ENCODE measurements around the gene ERN1.
"Not testable (repeated sequence)": the region's sequence is repeated elsewhere in the genome, so short reads cannot be mapped to it uniquely, and the experiment has no call there.

The ERN1 gene

GRCh38 chr17:64020056-64020766 lies 109.7 kb downstream of the ERN1 start, which contains the start of gene ICAM2:
Gene ICAM2 (minus strand): TSS chr17:64020633. CDS start chr17:64006691, 13,942 bp downstream.
- peak within 1 kb of the TSS; percentile 75 to 87 for H3K4me3 ChIP-seq (ENCODE audit: low read length in 2 of 2)
- peaks cover 8 to 14% of the 10 kb centered on the region in 2 donors for H3K4me1 ChIP-seq (ENCODE audit: control insufficient read depth in 2 of 2, insufficient read depth in 2 of 2, low read length in 2 of 2)
- H3K9ac ChIP-seq (ENCODE audit: low read depth in 1 of 2, low read length in 2 of 2): peak within 1 kb of the TSS; percentile 58 to 86
- H3K27ac ChIP-seq (ENCODE audit: low read depth in 2 of 2, low read length in 2 of 2): peak within 1 kb of the TSS; percentile 72 to 86
- H3K9me3 ChIP-seq (ENCODE audit: control insufficient read depth in 2 of 2, low read length in 2 of 2): no peaks in the 10 kb centered on the region
- no peaks in the 10 kb centered on the region for H3K27me3 ChIP-seq (ENCODE audit: control insufficient read depth in 2 of 2, insufficient read depth in 2 of 2, low read length in 2 of 2)
- no peaks in the 10 kb centered on the region for H3K36me3 ChIP-seq (ENCODE audit: control insufficient read depth in 2 of 2, insufficient read depth in 2 of 2, low read length in 2 of 2)

- not testable (repeated sequence) for H3K36me3 ChIP-seq (ENCODE audit: control insufficient read depth in 2 of 2, insufficient read depth in 2 of 2, low read length in 2 of 2); H3K9me3 ChIP-seq (ENCODE audit: control insufficient read depth in 2 of 2, low read length in 2 of 2); H3K27me3 ChIP-seq (ENCODE audit: control insufficient read depth in 2 of 2, insufficient read depth in 2 of 2, low read length in 2 of 2)
- Histone ChIP-seq H3K9ac (ENCODE audit: low read depth in 1 of 2, low read length in 2 of 2) (peak overlapping the region; percentile 58 to 86), H3K27ac (ENCODE audit: low read depth in 2 of 2, low read length in 2 of 2) (peak overlapping the region in 1 of 2 donors; percentile 86), H3K4me3 (ENCODE audit: low read length in 2 of 2) (peak overlapping the region in 1 of 2 donors; percentile 87), H3K4me1 (ENCODE audit: control insufficient read depth in 2 of 2, insufficient read depth in 2 of 2, low read length in 2 of 2) (peaks cover 8 to 14% of the 10 kb centered on the region in 2 donors)
Observed at GRCh38 chr17:64019551-64019961, 110.4 kb downstream of the ERN1 start.

GRCh38 chr17:64017381-64017980 lies 112.5 kb downstream of the ERN1 start:
- Histone ChIP-seq H3K9ac (ENCODE audit: low read depth in 1 of 2, low read length in 2 of 2) (no peak overlapping the region), H3K36me3 (ENCODE audit: control insufficient read depth in 2 of 2, insufficient read depth in 2 of 2, low read length in 2 of 2) (no peaks in the 10 kb centered on the region), H3K9me3 (ENCODE audit: control insufficient read depth in 2 of 2, low read length in 2 of 2) (no peaks in the 10 kb centered on the region), H3K27ac (ENCODE audit: low read depth in 2 of 2, low read length in 2 of 2) (no peak overlapping the region), H3K27me3 (ENCODE audit: control insufficient read depth in 2 of 2, insufficient read depth in 2 of 2, low read length in 2 of 2) (no peaks in the 10 kb centered on the region), H3K4me1 (ENCODE audit: control insufficient read depth in 2 of 2, insufficient read depth in 2 of 2, low read length in 2 of 2) (peaks cover 8 to 9% of the 10 kb centered on the region in 2 donors), H3K4me3 (ENCODE audit: low read length in 2 of 2) (no peak overlapping the region)

GRCh38 chr17:64016974-64017373 lies 113.0 kb downstream of the ERN1 start:
- H3K27ac ChIP-seq (ENCODE audit: low read depth in 2 of 2, low read length in 2 of 2): peak overlapping the region in 1 of 2 donors; percentile 12
- peak overlapping the region in 1 of 2 donors; percentile 26 for H3K9ac ChIP-seq (ENCODE audit: low read depth in 1 of 2, low read length in 2 of 2)
- H3K27me3 ChIP-seq (ENCODE audit: control insufficient read depth in 2 of 2, insufficient read depth in 2 of 2, low read length in 2 of 2): no peaks in the 10 kb centered on the region
- no peaks in the 10 kb centered on the region for H3K36me3 ChIP-seq (ENCODE audit: control insufficient read depth in 2 of 2, insufficient read depth in 2 of 2, low read length in 2 of 2)
- peaks cover 8 to 9% of the 10 kb centered on the region in 2 donors for H3K4me1 ChIP-seq (ENCODE audit: control insufficient read depth in 2 of 2, insufficient read depth in 2 of 2, low read length in 2 of 2)
- H3K9me3 ChIP-seq (ENCODE audit: control insufficient read depth in 2 of 2, low read length in 2 of 2): no peaks in the 10 kb centered on the region
- no peak overlapping the region for H3K4me3 ChIP-seq (ENCODE audit: low read length in 2 of 2)

- H3K9ac ChIP-seq (ENCODE audit: low read depth in 1 of 2, low read length in 2 of 2): peak overlapping the region in 1 of 2 donors; percentile 31
- H3K27ac ChIP-seq (ENCODE audit: low read depth in 2 of 2, low read length in 2 of 2): peak overlapping the region; percentile 12 to 13
- H3K27me3 ChIP-seq (ENCODE audit: control insufficient read depth in 2 of 2, insufficient read depth in 2 of 2, low read length in 2 of 2): no peaks in the 10 kb centered on the region
- peaks cover 8 to 9% of the 10 kb centered on the region in 2 donors for H3K4me1 ChIP-seq (ENCODE audit: control insufficient read depth in 2 of 2, insufficient read depth in 2 of 2, low read length in 2 of 2)
- H3K9me3 ChIP-seq (ENCODE audit: control insufficient read depth in 2 of 2, low read length in 2 of 2): no peaks in the 10 kb centered on the region
- H3K36me3 ChIP-seq (ENCODE audit: control insufficient read depth in 2 of 2, insufficient read depth in 2 of 2, low read length in 2 of 2): no peaks in the 10 kb centered on the region
- H3K4me3 ChIP-seq (ENCODE audit: low read length in 2 of 2): peak overlapping the region; percentile 19 to 29
Observed at GRCh38 chr17:64016231-64016784, 113.6 kb downstream of the ERN1 start.

GRCh38 chr17:64015447-64015846 lies 114.5 kb downstream of the ERN1 start:
- H3K9ac ChIP-seq (ENCODE audit: low read depth in 1 of 2, low read length in 2 of 2): no peak overlapping the region
- H3K4me1 ChIP-seq (ENCODE audit: control insufficient read depth in 2 of 2, insufficient read depth in 2 of 2, low read length in 2 of 2): peaks cover 4% of the 10 kb centered on the region in 2 donors
- peak overlapping the region in 1 of 2 donors; percentile 24 for H3K27ac ChIP-seq (ENCODE audit: low read depth in 2 of 2, low read length in 2 of 2)
- no peak overlapping the region for H3K4me3 ChIP-seq (ENCODE audit: low read length in 2 of 2)
- no peaks in the 10 kb centered on the region for H3K27me3 ChIP-seq (ENCODE audit: control insufficient read depth in 2 of 2, insufficient read depth in 2 of 2, low read length in 2 of 2)
- no peaks in the 10 kb centered on the region for H3K36me3 ChIP-seq (ENCODE audit: control insufficient read depth in 2 of 2, insufficient read depth in 2 of 2, low read length in 2 of 2)
- H3K9me3 ChIP-seq (ENCODE audit: control insufficient read depth in 2 of 2, low read length in 2 of 2): no peaks in the 10 kb centered on the region

- H3K27me3 ChIP-seq (ENCODE audit: control insufficient read depth in 2 of 2, insufficient read depth in 2 of 2, low read length in 2 of 2): no peaks in the 10 kb centered on the region
- peaks cover 4 to 11% of the 10 kb centered on the region in 2 donors for H3K4me1 ChIP-seq (ENCODE audit: control insufficient read depth in 2 of 2, insufficient read depth in 2 of 2, low read length in 2 of 2)
- no peak overlapping the region for H3K9ac ChIP-seq (ENCODE audit: low read depth in 1 of 2, low read length in 2 of 2)
- H3K4me3 ChIP-seq (ENCODE audit: low read length in 2 of 2): no peak overlapping the region
- H3K9me3 ChIP-seq (ENCODE audit: control insufficient read depth in 2 of 2, low read length in 2 of 2): no peaks in the 10 kb centered on the region
- no peaks in the 10 kb centered on the region for H3K36me3 ChIP-seq (ENCODE audit: control insufficient read depth in 2 of 2, insufficient read depth in 2 of 2, low read length in 2 of 2)
- no peak overlapping the region for H3K27ac ChIP-seq (ENCODE audit: low read depth in 2 of 2, low read length in 2 of 2)
Observed at GRCh38 chr17:64009571-64010402, 120.2 kb downstream of the ERN1 start.

- Histone ChIP-seq H3K27me3 (ENCODE audit: control insufficient read depth in 2 of 2, insufficient read depth in 2 of 2, low read length in 2 of 2) (no peaks in the 10 kb centered on the region), H3K4me1 (ENCODE audit: control insufficient read depth in 2 of 2, insufficient read depth in 2 of 2, low read length in 2 of 2) (peaks cover 4 to 11% of the 10 kb centered on the region in 2 donors), H3K27ac (ENCODE audit: low read depth in 2 of 2, low read length in 2 of 2) (peak overlapping the region in 1 of 2 donors; percentile 9), H3K9me3 (ENCODE audit: control insufficient read depth in 2 of 2, low read length in 2 of 2) (no peaks in the 10 kb centered on the region), H3K36me3 (ENCODE audit: control insufficient read depth in 2 of 2, insufficient read depth in 2 of 2, low read length in 2 of 2) (no peaks in the 10 kb centered on the region), H3K9ac (ENCODE audit: low read depth in 1 of 2, low read length in 2 of 2) (no peak overlapping the region), H3K4me3 (ENCODE audit: low read length in 2 of 2) (no peak overlapping the region)
Observed at GRCh38 chr17:64008830-64009229, 121.1 kb downstream of the ERN1 start.

- no peaks in the 10 kb centered on the region for H3K36me3 ChIP-seq (ENCODE audit: control insufficient read depth in 2 of 2, insufficient read depth in 2 of 2, low read length in 2 of 2)
- no peak overlapping the region for H3K4me3 ChIP-seq (ENCODE audit: low read length in 2 of 2)
- H3K9ac ChIP-seq (ENCODE audit: low read depth in 1 of 2, low read length in 2 of 2): no peak overlapping the region
- no peaks in the 10 kb centered on the region for H3K9me3 ChIP-seq (ENCODE audit: control insufficient read depth in 2 of 2, low read length in 2 of 2)
- H3K27ac ChIP-seq (ENCODE audit: low read depth in 2 of 2, low read length in 2 of 2): peak overlapping the region in 1 of 2 donors; percentile 9
- H3K27me3 ChIP-seq (ENCODE audit: control insufficient read depth in 2 of 2, insufficient read depth in 2 of 2, low read length in 2 of 2): no peaks in the 10 kb centered on the region
- H3K4me1 ChIP-seq (ENCODE audit: control insufficient read depth in 2 of 2, insufficient read depth in 2 of 2, low read length in 2 of 2): peaks cover 4 to 11% of the 10 kb centered on the region in 2 donors
Observed at GRCh38 chr17:64008346-64008745, 121.6 kb downstream of the ERN1 start.
